ENCODE measurements around the gene MUC16.

MUC16 gene

GRCh38 chr19:9008667-9009066, 1.5 kb downstream of the MUC16 start:
- no peak for DNase-seq (ENCODE audit: low spot score)

- no peak for DNase-seq (ENCODE audit: low spot score)
Observed at GRCh38 chr19:9000933-9001332, 9.3 kb downstream of the MUC16 start.

- DNase-seq (ENCODE audit: low spot score) = no peak
Observed at GRCh38 chr19:8988204-8988603, 22.0 kb downstream of the MUC16 start.

GRCh38 chr19:8986296-8986695, 23.9 kb downstream of the MUC16 start:
- no peak for DNase-seq (ENCODE audit: low spot score)

- no peak for DNase-seq (ENCODE audit: low spot score)
Observed at GRCh38 chr19:8973501-8974091, 36.6 kb downstream of the MUC16 start.

GRCh38 chr19:8965887-8966286, 44.3 kb downstream of the MUC16 start:
- no peak for DNase-seq (ENCODE audit: low spot score)
